BLaER1 treated with 17β-estradiol and CSF1 and Interleukin-3, amounts not matched to agents 10 nM and 100 nM (cell line): ENCODE data around the gene NBDY.

Experiments used
- H3K27ac ChIP-seq, 11 experiments: shearing (Covaris generic); formaldehyde crosslinking; 2 replicates each; pipeline ENCODE4 v1.8.1; 2022
- H3K27me3 ChIP-seq, 11 experiments: shearing (Covaris generic); formaldehyde crosslinking; 2 replicates each; pipeline ENCODE4 v1.8.1; 2022
- H3K36me3 ChIP-seq, 11 experiments: shearing (Covaris generic); formaldehyde crosslinking; 2 replicates each; pipeline ENCODE4 v1.8.1; 2022
- H3K4me1 ChIP-seq, 10 experiments: shearing (Covaris generic); formaldehyde crosslinking; 2 replicates each; pipeline ENCODE4 v1.8.1; 2022
- H3K4me2 ChIP-seq, 11 experiments: shearing (Covaris generic); formaldehyde crosslinking; 2 replicates each; pipeline ENCODE4 v1.8.1; 2022
- H3K4me3 ChIP-seq, 10 experiments: shearing (Covaris generic); formaldehyde crosslinking; 2 replicates each; pipeline ENCODE4 v1.8.1; 2022
- H3K9ac ChIP-seq, 11 experiments: shearing (Covaris generic); formaldehyde crosslinking; 2 replicates each; pipeline ENCODE4 v1.8.1; 2022
- H3K9me3 ChIP-seq, 11 experiments: shearing (Covaris generic); formaldehyde crosslinking; replicated peaks in 1 of 11; 2 replicates each; pipeline ENCODE4 v1.8.1; 2022
- H4K20me1 ChIP-seq, 11 experiments: shearing (Covaris generic); formaldehyde crosslinking; 2 replicates each; pipeline ENCODE4 v1.8.1; 2022
- Cebpa-rat ChIP-seq, 11 experiments: shearing (Covaris generic); IDR thresholded peaks; 2 replicates each; pipeline ENCODE4 v1.8.1; 2022

Gene NBDY

DNA sequence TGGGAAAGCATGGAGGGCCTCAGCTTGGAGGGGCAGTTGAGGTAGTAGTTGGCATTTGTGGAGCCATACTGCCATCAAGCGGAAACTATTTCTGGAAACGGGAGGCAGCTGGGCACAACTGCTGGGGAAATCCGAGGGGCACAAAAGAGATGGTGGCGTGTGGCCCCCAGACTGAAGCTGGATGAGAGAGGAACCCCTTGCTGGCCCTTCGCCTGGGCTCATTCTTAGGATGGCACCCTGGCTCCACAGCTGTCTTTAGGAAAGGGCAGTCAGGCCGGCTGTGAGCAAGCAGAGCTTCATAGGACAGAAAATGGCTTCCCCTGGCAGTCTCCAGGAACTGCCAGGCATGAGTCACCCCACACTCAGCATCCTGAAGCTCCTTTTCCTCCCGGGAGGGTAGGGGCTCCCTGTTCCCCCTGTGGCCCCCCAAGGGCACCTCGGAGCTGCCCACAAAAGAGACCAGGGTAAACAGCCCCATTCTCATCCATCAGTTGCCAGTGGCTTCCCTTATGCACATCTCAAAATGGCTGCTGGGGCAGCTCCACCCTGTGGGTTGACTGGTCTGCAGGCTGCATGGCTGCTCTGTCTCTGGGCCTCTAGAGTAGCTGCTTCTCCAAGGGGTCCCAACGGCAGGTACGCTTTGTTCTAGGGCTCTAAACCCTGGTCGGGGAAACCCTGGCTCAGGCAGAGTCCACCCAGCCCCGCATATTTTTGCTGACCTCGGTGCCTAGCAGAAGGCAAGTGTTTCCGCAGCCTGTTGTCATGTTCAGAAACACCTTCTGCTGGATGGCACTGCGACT lies 64.7 kb downstream of the NBDY start:
- H3K27ac ChIP-seq: peak overlapping the region; percentile 76 to 93 (median 85)
- H3K4me1 ChIP-seq: peaks cover 37 to 65% (median 49%) of the 10 kb centered on the region in 10 experiments
- H3K4me3 ChIP-seq: peak overlapping the region; percentile 44 to 62 (median 50); a peak in 19 of 20 replicates
- H3K9ac ChIP-seq: peak overlapping the region; percentile 74 to 84 (median 83)
- peak overlapping the region; percentile 70 to 79 (median 75) for H3K4me2 ChIP-seq
- H4K20me1 ChIP-seq: peaks cover 0 to 14% (median 0%) of the 10 kb centered on the region in 11 experiments; a peak in 5 of 22 replicates
- peaks cover 0 to 16% (median 6%) of the 10 kb centered on the region in 11 experiments; a peak in 13 of 22 replicates for H3K27me3 ChIP-seq
- H3K36me3 ChIP-seq: peaks cover 0 to 21% (median under 1%) of the 10 kb centered on the region in 11 experiments; a peak in 5 of 22 replicates
- H3K9me3 ChIP-seq: no peaks in the 10 kb centered on the region
- TF ChIP-seq Cebpa-rat (IDR thresholded peaks at IDR 0.05): no peak

GRCh38 chrX:56794404-56795230 lies 65.6 kb downstream of the NBDY start:
- Histone ChIP-seq H3K4me1 (peaks cover 46 to 74% (median 55%) of the 10 kb centered on the region in 10 experiments), H4K20me1 (peaks cover 0 to 10% (median 0%) of the 10 kb centered on the region in 11 experiments; a peak in 5 of 22 replicates), H3K4me2 (peak overlapping the region in 8 of 11 experiments; percentile 70 to 79 (median 75); a peak in 9 of 22 replicates), H3K27ac (peak overlapping the region in 2 of 11 experiments; percentile 86 to 89; a peak in 4 of 22 replicates), H3K9ac (no peak overlapping the region; a peak in 1 of 22 replicates), H3K36me3 (peaks cover 0 to 17% (median under 1%) of the 10 kb centered on the region in 11 experiments; a peak in 5 of 22 replicates), H3K9me3 (no peaks in the 10 kb centered on the region), H3K27me3 (peaks cover 0 to 16% (median 7%) of the 10 kb centered on the region in 11 experiments; a peak in 13 of 22 replicates), H3K4me3 (no peak overlapping the region)
- TF ChIP-seq Cebpa-rat (IDR thresholded peaks at IDR 0.05): no peak

DNA sequence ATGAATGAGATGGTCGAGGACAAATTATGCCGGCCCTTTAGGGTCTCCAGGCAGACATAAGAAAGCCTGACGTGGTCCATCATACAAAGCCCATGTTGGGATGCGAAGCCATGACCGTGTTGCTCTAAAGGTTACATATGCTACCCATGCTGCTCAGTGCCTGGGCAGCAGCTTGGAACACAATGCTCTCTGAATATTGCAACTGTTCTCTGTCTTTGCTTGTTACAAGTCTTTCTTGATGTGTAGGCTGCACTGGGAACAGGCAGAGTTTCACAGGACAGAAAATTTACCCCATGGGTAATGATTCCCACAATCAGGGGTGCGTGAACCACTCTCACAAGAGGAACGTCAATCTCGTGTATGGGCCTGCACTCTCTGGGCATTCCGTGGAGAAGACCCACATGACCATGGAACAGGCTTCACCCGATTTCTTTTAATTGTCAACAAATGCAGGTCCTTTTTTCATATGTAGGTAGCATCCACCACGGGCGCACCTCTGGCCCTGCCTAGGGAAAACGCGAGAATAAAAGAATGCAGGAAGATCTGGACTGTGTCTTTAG lies 66.3 kb downstream of the NBDY start:
- peaks cover 0 to 16% (median 0%) of the 10 kb centered on the region in 11 experiments; a peak in 3 of 22 replicates for H3K36me3 ChIP-seq
- no peak for TF ChIP-seq Cebpa-rat (IDR thresholded peaks at IDR 0.05)
- no peak overlapping the region for H3K27ac ChIP-seq
- peaks cover 0 to 16% (median 7%) of the 10 kb centered on the region in 11 experiments; a peak in 13 of 22 replicates for H3K27me3 ChIP-seq
- peaks cover 0 to 8% (median 0%) of the 10 kb centered on the region in 11 experiments; a peak in 4 of 22 replicates for H4K20me1 ChIP-seq
- no peak overlapping the region for H3K4me3 ChIP-seq
- H3K4me1 ChIP-seq: peaks cover 51 to 79% (median 62%) of the 10 kb centered on the region in 10 experiments
- H3K9me3 ChIP-seq: no peaks in the 10 kb centered on the region
- no peak overlapping the region for H3K9ac ChIP-seq
- H3K4me2 ChIP-seq: no peak overlapping the region

DNA sequence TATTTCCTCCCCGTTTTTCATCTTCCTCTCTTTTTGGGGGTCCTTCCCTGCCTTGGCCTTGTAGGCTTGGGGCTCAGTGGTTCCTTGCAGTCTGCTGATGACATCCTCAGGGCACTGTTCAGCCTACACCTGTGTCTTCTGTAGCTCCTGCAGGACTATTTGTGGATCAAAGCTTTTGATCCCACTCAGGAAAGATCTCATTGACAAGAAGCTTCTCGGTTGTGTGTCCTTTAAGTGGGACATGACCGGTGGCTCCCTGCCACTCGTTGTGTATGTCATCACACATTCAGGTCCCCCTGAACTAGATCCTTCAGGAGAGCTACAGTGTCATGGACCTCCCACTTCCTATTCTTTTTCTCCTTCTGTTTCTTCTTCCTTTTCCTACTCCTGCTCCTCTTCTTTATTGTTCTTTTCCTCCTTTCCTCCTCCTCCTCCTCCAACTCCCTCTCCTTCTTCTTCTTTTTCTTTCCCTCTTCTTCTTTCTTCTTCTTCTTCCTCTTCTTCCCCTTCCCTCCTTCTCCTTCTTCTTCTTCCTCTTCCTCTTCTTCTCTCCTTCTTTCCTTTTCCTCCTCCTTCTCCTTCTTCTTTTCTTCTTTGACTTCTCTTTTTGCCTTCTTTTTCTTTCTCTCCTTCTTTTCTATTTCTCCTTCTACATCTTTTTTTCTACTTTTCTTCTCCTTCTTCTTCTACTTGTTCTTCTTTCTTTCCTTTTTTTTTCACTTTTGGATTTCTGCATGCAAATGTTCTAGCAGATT lies 67.8 kb downstream of the NBDY start:
- TF ChIP-seq Cebpa-rat (IDR thresholded peaks at IDR 0.05): no peak
- Histone ChIP-seq H3K27me3 (peaks cover 0 to 16% (median 7%) of the 10 kb centered on the region in 11 experiments; a peak in 13 of 22 replicates), H3K27ac (no peak overlapping the region), H4K20me1 (peaks cover 0 to 8% (median 0%) of the 10 kb centered on the region in 11 experiments; a peak in 5 of 22 replicates), H3K4me2 (peak overlapping the region in 2 of 11 experiments; percentile 5 to 15; a peak in 1 of 22 replicates), H3K9me3 (no peaks in the 10 kb centered on the region), H3K4me1 (peaks cover 55 to 79% (median 64%) of the 10 kb centered on the region in 10 experiments), H3K4me3 (no peak overlapping the region), H3K9ac (no peak overlapping the region), H3K36me3 (peaks cover 0 to 16% (median 0%) of the 10 kb centered on the region in 11 experiments; a peak in 3 of 22 replicates)

DNA sequence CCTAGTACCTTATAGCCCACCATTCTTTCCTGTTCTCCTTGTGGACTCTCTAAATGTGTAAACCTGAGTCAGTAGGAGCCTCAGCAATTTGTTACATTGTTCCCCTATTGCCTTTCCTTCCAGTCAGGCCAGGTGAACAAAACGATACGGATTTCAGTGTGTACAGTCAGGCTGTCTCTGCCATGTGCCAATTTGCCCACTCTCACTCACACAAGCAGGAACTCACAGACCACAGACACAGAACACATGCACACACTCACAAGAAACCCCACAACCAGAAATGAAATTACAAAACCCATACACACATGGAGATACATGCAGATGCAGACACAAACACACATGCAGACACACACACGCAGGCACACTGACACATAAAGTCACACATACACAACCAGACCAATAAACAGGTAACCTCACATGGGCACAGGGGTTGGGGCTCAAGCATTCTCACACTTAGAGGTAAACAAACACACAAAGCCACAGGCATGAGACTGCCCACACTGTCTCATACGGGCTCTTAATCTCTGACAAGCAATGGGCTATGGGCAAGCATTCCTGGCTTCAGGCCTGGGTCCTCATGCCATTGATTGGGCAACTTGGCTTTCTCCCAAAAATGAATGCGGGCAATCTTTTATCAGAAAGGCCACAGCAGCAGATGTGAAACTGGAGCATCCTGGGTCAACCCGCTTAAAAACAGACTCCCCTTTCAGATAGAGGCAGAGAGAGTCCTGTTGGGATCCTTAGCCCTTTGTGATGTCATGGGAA lies 68.7 kb downstream of the NBDY start:
- H3K4me2 ChIP-seq: peak overlapping the region in 10 of 11 experiments; percentile 57 to 75 (median 67); a peak in 12 of 22 replicates
- no peak for TF ChIP-seq Cebpa-rat (IDR thresholded peaks at IDR 0.05)
- H3K9me3 ChIP-seq: no peaks in the 10 kb centered on the region
- H4K20me1 ChIP-seq: peaks cover 0 to 8% (median 0%) of the 10 kb centered on the region in 11 experiments; a peak in 5 of 22 replicates
- H3K36me3 ChIP-seq: peaks cover 0 to 16% (median 0%) of the 10 kb centered on the region in 11 experiments; a peak in 3 of 22 replicates
- H3K4me3 ChIP-seq: no peak overlapping the region
- no peak overlapping the region for H3K9ac ChIP-seq
- H3K4me1 ChIP-seq: peaks cover 49 to 76% (median 64%) of the 10 kb centered on the region in 10 experiments
- H3K27ac ChIP-seq: no peak overlapping the region
- H3K27me3 ChIP-seq: peaks cover 0 to 16% (median 7%) of the 10 kb centered on the region in 11 experiments; a peak in 13 of 22 replicates

GRCh38 chrX:56798339-56798711 lies 69.3 kb downstream of the NBDY start:
- Histone ChIP-seq H3K27ac (no peak overlapping the region; a peak in 1 of 22 replicates), H4K20me1 (peaks cover 0 to 8% (median 0%) of the 10 kb centered on the region in 11 experiments; a peak in 5 of 22 replicates), H3K36me3 (peaks cover 0 to 16% (median 0%) of the 10 kb centered on the region in 11 experiments; a peak in 3 of 22 replicates), H3K4me1 (peaks cover 43 to 76% (median 60%) of the 10 kb centered on the region in 10 experiments), H3K27me3 (peaks cover 0 to 16% (median 7%) of the 10 kb centered on the region in 11 experiments; a peak in 13 of 22 replicates), H3K9me3 (no peaks in the 10 kb centered on the region), H3K4me2 (peak overlapping the region; percentile 57 to 79 (median 67); a peak in 17 of 22 replicates), H3K4me3 (no peak overlapping the region), H3K9ac (no peak overlapping the region)
- TF ChIP-seq Cebpa-rat (IDR thresholded peaks at IDR 0.05): no peak
